LNCAP (cell line): ENCODE measurements around the gene OTOG.

Source experiments
- CTCF ChIP-seq: fragments of 450-650 bp; IDR thresholded peaks from 2 replicates; pipeline ENCODE4 v1.5.1; 2017; ENCODE audit warnings: mild to moderate bottlenecking

OTOG gene

GRCh38 chr11:17668166-17668565, 121.1 kb downstream of the OTOG start:
- no peak for TF ChIP-seq CTCF

- TF ChIP-seq CTCF, result no peak
Observed at GRCh38 chr11:17672469-17672868, 125.4 kb downstream of the OTOG start.

GRCh38 chr11:17673951-17674350, 126.9 kb downstream of the OTOG start:
- no peak for TF ChIP-seq CTCF

- no peak for TF ChIP-seq CTCF
Observed at GRCh38 chr11:17682848-17683247, 135.8 kb downstream of the OTOG start.

GRCh38 chr11:17683377-17684161, 136.5 kb downstream of the OTOG start:
- TF ChIP-seq CTCF, result no peak

- TF ChIP-seq CTCF, result no peak
Observed at GRCh38 chr11:17684550-17684949, 137.5 kb downstream of the OTOG start.

- TF ChIP-seq CTCF, result no peak
Observed at GRCh38 chr11:17686231-17686980, 139.3 kb downstream of the OTOG start.
